ENCODE results near the gene CLDND2. TPM values are rescaled to one million over a fixed set of nuclear protein-coding genes. Genes with fewer than 3 reads are reported as not detected.

The CLDND2 gene
- total and polyA plus RNA-seq, 2 of the 4 experiments (the other 2 are of a cell fraction) = not detected

- no peak for DNase-seq
- Histone ChIP-seq H3K27ac (ENCODE audit: insufficient read depth, low read length) (no peak overlapping the region), H3K18ac (ENCODE audit: low read depth, low read length) (no peak overlapping the region), H3K9me1 (ENCODE audit: insufficient read depth, low read length) (no peaks in the 10 kb centered on the region), H4K20me1 (ENCODE audit: insufficient read depth, low read length) (no peaks in the 10 kb centered on the region), H2BK5ac (ENCODE audit: low read depth, low read length, poor library complexity, severe bottlenecking) (no peak overlapping the region), H2AK9ac (replicated peaks; ENCODE audit: low read depth, low read length, poor library complexity) (no peak overlapping the region), H2BK20ac (ENCODE audit: low read depth, low read length) (no peak overlapping the region), H3K27me3 (ENCODE audit: control insufficient read depth, insufficient read depth, low read length) (peaks cover 4% of the 10 kb centered on the region; the same call in 1 of the 2 replicates), H2BK120ac (ENCODE audit: low read depth, low read length) (no peak overlapping the region), H3K56ac (ENCODE audit: extremely low read depth, insufficient read depth, low read length) (no peak overlapping the region), H3K4me2 (ENCODE audit: low read depth, low read length) (no peak overlapping the region), H3K23ac (ENCODE audit: low read depth, low read length) (no peak overlapping the region), H2BK15ac (ENCODE audit: low read depth, low read length) (no peak overlapping the region), H2AK5ac (ENCODE audit: low read depth, low read length) (no peak overlapping the region), H2AFZ (replicated peaks; ENCODE audit: low read length, poor library complexity) (no peak overlapping the region), H3K4me3 (ENCODE audit: insufficient read depth, low read depth, low read length) (no peak overlapping the region), H3K4me1 (ENCODE audit: control insufficient read depth, insufficient read depth, low read length) (no peaks in the 10 kb centered on the region), H3K9ac (ENCODE audit: low read depth, low read length) (no peak overlapping the region), H3K4ac (ENCODE audit: low read depth, low read length) (no peak overlapping the region), H4K8ac (ENCODE audit: low read depth in 2 of 2, low read length in 2 of 2) (no peak overlapping the region), H3K79me1 (ENCODE audit: low read depth in 1 of 2, low read length in 2 of 2) (no peaks in the 10 kb centered on the region), H3K14ac (replicated peaks; ENCODE audit: low read depth, low read length) (no peak overlapping the region), H4K5ac (ENCODE audit: low read depth, low read length) (no peak overlapping the region), H3K36me3 (ENCODE audit: control insufficient read depth, insufficient read depth, low read length) (no peaks in the 10 kb centered on the region), H4K91ac (ENCODE audit: insufficient read depth, low read depth, low read length) (no peak overlapping the region), H3K9me3 (ENCODE audit: control insufficient read depth, insufficient read depth, low read length) (no peaks in the 10 kb centered on the region)
- ATAC-seq (ENCODE audit: low read depth) = no peak
- dilution Hi-C loops (cut with HindIII; ENCODE audit: low sequenced_read_pairs, unreplicated experiment) = no loop called here
- intact Hi-C loops (cut with micrococcal nuclease) = no loop called here
- no peak for TF ChIP-seq MAFK (IDR thresholded peaks at IDR 0.05; ENCODE audit: low read depth, low read length)
- TF ChIP-seq, protein P1, sequence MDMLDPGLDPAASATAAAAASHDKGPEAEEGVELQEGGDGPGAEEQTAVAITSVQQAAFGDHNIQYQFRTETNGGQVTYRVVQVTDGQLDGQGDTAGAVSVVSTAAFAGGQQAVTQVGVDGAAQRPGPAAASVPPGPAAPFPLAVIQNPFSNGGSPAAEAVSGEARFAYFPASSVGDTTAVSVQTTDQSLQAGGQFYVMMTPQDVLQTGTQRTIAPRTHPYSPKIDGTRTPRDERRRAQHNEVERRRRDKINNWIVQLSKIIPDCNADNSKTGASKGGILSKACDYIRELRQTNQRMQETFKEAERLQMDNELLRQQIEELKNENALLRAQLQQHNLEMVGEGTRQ (IDR thresholded peaks at IDR 0.05; ENCODE audit: low read depth, low read length) = no peak
- no peak for TF ChIP-seq MXI1 (IDR thresholded peaks at IDR 0.05; ENCODE audit: borderline replicate concordance, low read depth, low read length)
- no peak for TF ChIP-seq CEBPB (IDR thresholded peaks at IDR 0.05; ENCODE audit: low read depth, low read length)
- TF ChIP-seq POLR2A (IDR thresholded peaks at IDR 0.05; ENCODE audit: low read depth, low read length) = no peak
- TF ChIP-seq, protein P2, sequence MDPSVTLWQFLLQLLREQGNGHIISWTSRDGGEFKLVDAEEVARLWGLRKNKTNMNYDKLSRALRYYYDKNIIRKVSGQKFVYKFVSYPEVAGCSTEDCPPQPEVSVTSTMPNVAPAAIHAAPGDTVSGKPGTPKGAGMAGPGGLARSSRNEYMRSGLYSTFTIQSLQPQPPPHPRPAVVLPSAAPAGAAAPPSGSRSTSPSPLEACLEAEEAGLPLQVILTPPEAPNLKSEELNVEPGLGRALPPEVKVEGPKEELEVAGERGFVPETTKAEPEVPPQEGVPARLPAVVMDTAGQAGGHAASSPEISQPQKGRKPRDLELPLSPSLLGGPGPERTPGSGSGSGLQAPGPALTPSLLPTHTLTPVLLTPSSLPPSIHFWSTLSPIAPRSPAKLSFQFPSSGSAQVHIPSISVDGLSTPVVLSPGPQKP (IDR thresholded peaks at IDR 0.05; ENCODE audit: borderline replicate concordance, low read depth, low read length) = no peak
- TF ChIP-seq FOS (IDR thresholded peaks at IDR 0.05; ENCODE audit: low read depth, low read length) = no peak
- no peak for TF ChIP-seq RAD21 (IDR thresholded peaks at IDR 0.05; ENCODE audit: low read length)
- no peak for TF ChIP-seq BHLHE40 (IDR thresholded peaks at IDR 0.05; ENCODE audit: low read depth, low read length)
- TF ChIP-seq MAZ (IDR thresholded peaks at IDR 0.05; ENCODE audit: borderline replicate concordance, low read depth, low read length) = no peak
- TF ChIP-seq CHD1 (IDR thresholded peaks at IDR 0.05; ENCODE audit: low read depth, low read length) = no peak
- TF ChIP-seq SMC3 (IDR thresholded peaks at IDR 0.05; ENCODE audit: low read depth, low read length) = no peak
- in situ Hi-C loops (cut with MboI; ENCODE audit: low sequenced_read_pairs) = no loop called here
- no TSS peak for BruUV-seq (replicated peaks)
- ChIA-PET POLR2A (ENCODE audit: unreplicated experiment) (no interaction called here), CTCF (no interaction called here)
- 21% methylated on average over 5 of the region's 36 CpGs; no CpG with 5 or more reads in 1 of the 2 experiments for WGBS, 2 experiments (ENCODE audit: extremely low coverage in 2 of 2, insufficient read length in 1 of 2)
These were observed 42.4 kb downstream of the CLDND2 start for GRCh38 chr19:51326216-51327065.
